Pancreas (tissue), 10 donors: ENCODE measurements around the gene TOM1L1. TPM values are rescaled to one million over a fixed set of nuclear protein-coding genes. Genes with fewer than 3 reads are reported as not detected.

Source experiments
- ATAC-seq, 4 donors: fragments of 200-7000 bp; cut with Tn5 transposase; one replicate each; pipeline versions ENCODE4 v1.8.0 to v1.9.1; 2020; ENCODE audit warnings: mild to moderate bottlenecking in 4 of 4, moderate library complexity in 4 of 4
- DNase-seq, 6 donors: peaks; one replicate each; pipeline ENCODE4 v3.0.0-alpha.2; 2020
- FAIRE-seq: peaks from 2 replicates; lab custom pipeline; 2012; peaks lifted over from hg19 to GRCh38; lab: Jason Lieb, UNC
- H3K27ac ChIP-seq, 4 donors: fragments of 200-600 bp; sonication (generic); 1 replicate in 3 of 4; 2 replicates in 1 of 4; pipeline versions ENCODE4 v1.5.0 to v1.8.0; 2020
- H3K27me3 ChIP-seq, 4 donors: fragments of 200-600 bp; one replicate each; pipeline ENCODE4 v1.8.0; 2021
- H3K36me3 ChIP-seq, 3 donors: fragments of 200-600 bp; sonication (generic) in 1 of 3; one replicate each; pipeline versions ENCODE4 v1.5.0 to v1.8.0; 2020 to 2021
- H3K4me1 ChIP-seq, 3 donors: fragments of 200-600 bp; one replicate each; pipeline ENCODE4 v1.8.0; 2021
- H3K4me3 ChIP-seq, 4 donors: fragments of 200-600 bp; sonication (generic) in 2 of 4; one replicate each; pipeline versions ENCODE4 v1.5.0 to v1.8.0; 2020 to 2021
- H3K9me3 ChIP-seq, 4 donors: fragments of 200-600 bp; one replicate each; pipeline ENCODE4 v1.8.0; 2021
- WGBS, 2 donors: extraction: QIAGEN DNeasy Blood & Tissue Kit; methylation state at CpG; one replicate each; pipeline ENCODE4 v1.1.7; 2013; 5-methylcytosine and 5-hydroxymethylcytosine counted together
- intact Hi-C, 3 donors: fragments of 100-400 bp; cut with DNase I; formaldehyde crosslinking; loops; one replicate each; pipeline versions ENCODE4 v1.11.1 to v1.14.2; 2022
- polyA plus RNA-seq, 2 donors: library from polyadenylated mRNA; stranded (reverse); fragments of 200-250 nt; gene quantifications; one replicate each; pipeline ENCODE4 v1.2.3, GENCODE V29; 2013
- total RNA-seq, 6 donors: library from RNA; stranded (reverse); fragmentation: NEBNext Ultra II Directional in 4 of 6; extraction: Animal tissue kit (Norgen Biotek cat#: 25700) in 4 of 6; gene quantifications; one replicate each; pipeline versions ENCODE4 v1.2.1 to v1.2.4, GENCODE V29; 2021 to 2023
- TF ChIP-seq, protein P1 (sequence below), 4 donors: fragments of 200-600 bp; sonication (generic) in 3 of 4; IDR thresholded peaks; one replicate each; pipeline versions ENCODE4 v1.5.0 to v1.8.0; 2021; ENCODE audit warnings: antibody characterized with exemption in 4 of 4
- donor health status: healthy with polysubstance abuse.
- donor health status: DM: no; HTN: no; CAD: no; lungs with moderate emphysema.
- donor health status: DM: no; HTN: no; CAD: no.
- donor health status: control.
- donor health status: control.
- donor health status: Bipolar disorder and iron deficiency.
- donor health status: DM: yes; HTN: yes; CAD: no.
- donor health status: DM: no; HTN: no; CAD: no.
- donor health status: DM: no; HTN: no; CAD: no.
- donor health status: DM: yes; HTN: yes; CAD: no.

TOM1L1 gene
- total and polyA plus RNA-seq, 8 donors = 14.2 to 39.0 (median 31.8) TPM

GRCh38 chr17:54909766-54910165 is 9.1 kb downstream of the TOM1L1 start:
- Histone ChIP-seq H3K4me3 (no peak overlapping the region), H3K9me3 (no peaks in the 10 kb centered on the region), H3K4me1 (peaks cover 7 to 20% (median 7%) of the 10 kb centered on the region in 3 donors), H3K27me3 (no peaks in the 10 kb centered on the region), H3K36me3 (peaks cover 0 to 12% (median 1%) of the 10 kb centered on the region in 3 donors), H3K27ac (no peak overlapping the region)
- ATAC-seq (no peak), DNase-seq (no peak), FAIRE-seq (no peak)
- 81 to 88% methylated on average over 2 of the region's 2 CpGs for WGBS, 2 donors
- TF ChIP-seq, protein P1, sequence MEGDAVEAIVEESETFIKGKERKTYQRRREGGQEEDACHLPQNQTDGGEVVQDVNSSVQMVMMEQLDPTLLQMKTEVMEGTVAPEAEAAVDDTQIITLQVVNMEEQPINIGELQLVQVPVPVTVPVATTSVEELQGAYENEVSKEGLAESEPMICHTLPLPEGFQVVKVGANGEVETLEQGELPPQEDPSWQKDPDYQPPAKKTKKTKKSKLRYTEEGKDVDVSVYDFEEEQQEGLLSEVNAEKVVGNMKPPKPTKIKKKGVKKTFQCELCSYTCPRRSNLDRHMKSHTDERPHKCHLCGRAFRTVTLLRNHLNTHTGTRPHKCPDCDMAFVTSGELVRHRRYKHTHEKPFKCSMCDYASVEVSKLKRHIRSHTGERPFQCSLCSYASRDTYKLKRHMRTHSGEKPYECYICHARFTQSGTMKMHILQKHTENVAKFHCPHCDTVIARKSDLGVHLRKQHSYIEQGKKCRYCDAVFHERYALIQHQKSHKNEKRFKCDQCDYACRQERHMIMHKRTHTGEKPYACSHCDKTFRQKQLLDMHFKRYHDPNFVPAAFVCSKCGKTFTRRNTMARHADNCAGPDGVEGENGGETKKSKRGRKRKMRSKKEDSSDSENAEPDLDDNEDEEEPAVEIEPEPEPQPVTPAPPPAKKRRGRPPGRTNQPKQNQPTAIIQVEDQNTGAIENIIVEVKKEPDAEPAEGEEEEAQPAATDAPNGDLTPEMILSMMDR (IDR thresholded peaks at IDR 0.05) = no peak
- intact Hi-C loops = no loop called here

- FAIRE-seq = no peak
- intact Hi-C loops = no loop called here
These were observed 16.1 kb downstream of the TOM1L1 start for GRCh38 chr17:54916721-54917120.

GRCh38 chr17:54919425-54919824 is 18.8 kb downstream of the TOM1L1 start:
- TF ChIP-seq, protein P1 (IDR thresholded peaks at IDR 0.05) = no peak
- peaks cover 0 to 30% (median 11%) of the 10 kb centered on the region in 3 donors for H3K36me3 ChIP-seq
- H3K9me3 ChIP-seq = peaks cover 0 to 4% (median 0%) of the 10 kb centered on the region in 4 donors
- ATAC-seq (no peak), DNase-seq (no peak), FAIRE-seq (no peak)
- H3K4me1 ChIP-seq = no peaks in the 10 kb centered on the region
- intact Hi-C loops = no loop called here
- no peak overlapping the region for H3K27ac ChIP-seq
- H3K4me3 ChIP-seq = no peak overlapping the region
- no peaks in the 10 kb centered on the region for H3K27me3 ChIP-seq

More at GRCh38 chr17:54916721-54917120, 16.1 kb downstream of the TOM1L1 start:
- H3K36me3 ChIP-seq = peaks cover 0 to 35% (median 11%) of the 10 kb centered on the region in 3 donors
- ATAC-seq = no peak
- no peak overlapping the region for H3K27ac ChIP-seq
- TF ChIP-seq, protein P1 (IDR thresholded peaks at IDR 0.05) = no peak
- DNase-seq = no peak
- H3K4me1 ChIP-seq = no peaks in the 10 kb centered on the region
- no peak overlapping the region for H3K4me3 ChIP-seq
- peaks cover 0 to 4% (median 0%) of the 10 kb centered on the region in 4 donors for H3K9me3 ChIP-seq
- WGBS, 2 donors = 66 to 72% methylated on average over 2 of the region's 2 CpGs
- H3K27me3 ChIP-seq = no peaks in the 10 kb centered on the region

DNA sequence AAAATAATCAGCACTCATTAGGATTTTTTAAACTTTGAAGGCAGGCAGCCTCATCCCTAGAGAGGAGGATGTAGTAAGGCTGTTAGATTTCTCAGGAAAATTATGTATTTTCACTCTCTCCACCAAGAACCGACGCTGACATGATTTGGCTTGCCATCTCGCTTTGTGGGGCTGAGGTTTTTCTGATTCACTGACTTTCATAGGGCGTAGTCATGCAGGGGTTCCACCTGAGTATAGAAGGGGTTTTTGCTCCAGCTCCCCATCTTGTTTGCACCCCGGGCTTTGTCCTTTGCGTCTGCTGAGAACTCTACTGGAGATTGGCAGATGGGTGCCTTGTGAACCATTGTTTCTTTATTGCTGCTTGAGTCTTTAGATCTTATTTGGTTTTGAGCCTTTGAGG is 20.2 kb downstream of the TOM1L1 start:
- Histone ChIP-seq H3K4me3 (no peak overlapping the region), H3K27ac (no peak overlapping the region), H3K4me1 (no peaks in the 10 kb centered on the region), H3K9me3 (peaks cover 0 to 4% (median 0%) of the 10 kb centered on the region in 4 donors), H3K36me3 (peaks cover 0 to 16% (median 7%) of the 10 kb centered on the region in 3 donors), H3K27me3 (no peaks in the 10 kb centered on the region)
- TF ChIP-seq, protein P1 (IDR thresholded peaks at IDR 0.05) = no peak
- intact Hi-C loops = no loop called here
- FAIRE-seq = no peak
- DNase-seq = no peak
- ATAC-seq = no peak
- 89 to 90% methylated on average over 6 of the region's 6 CpGs for WGBS, 2 donors

GRCh38 chr17:54924405-54924804 is 23.8 kb downstream of the TOM1L1 start:
- no peaks in the 10 kb centered on the region for H3K4me1 ChIP-seq
- FAIRE-seq = no peak
- no peaks in the 10 kb centered on the region for H3K9me3 ChIP-seq
- WGBS, 2 donors = 94 to 96% methylated on average over 5 of the region's 5 CpGs
- intact Hi-C loops = no loop called here
- H3K4me3 ChIP-seq = no peak overlapping the region
- peaks cover 0 to 4% (median 0%) of the 10 kb centered on the region in 3 donors for H3K36me3 ChIP-seq
- TF ChIP-seq, protein P1 (IDR thresholded peaks at IDR 0.05) = no peak
- no peak for ATAC-seq
- H3K27me3 ChIP-seq = no peaks in the 10 kb centered on the region
- no peak overlapping the region for H3K27ac ChIP-seq
- no peak for DNase-seq
